T-cell (primary cell): ENCODE measurements around the gene GDE1. TPM values are rescaled to one million over a fixed set of nuclear protein-coding genes. Genes with fewer than 3 reads are reported as not detected.

Experiments
- ATAC-seq, 4 experiments: fragments of 200-7000 bp in 3 of 4; fragments of 150-1000 bp in 1 of 4; cut with Tn5 transposase; replicated peaks in 1 of 4; 1 replicate in 3 of 4; 2 replicates in 1 of 4; pipeline ENCODE4 v1.10.0; 2021; ENCODE audit warnings: moderate library complexity in 3 of 4, mild to moderate bottlenecking in 2 of 4, moderate number of reproducible peaks in 1 of 4
- CTCF ChIA-PET, 2 donors: fragments of 300-600 bp; sonication (Branson Sonifier 250); formaldehyde crosslinking; loops; one replicate each; lab custom pipeline; 2022; ENCODE audit warnings: antibody characterized with exemption in 2 of 2; lab: Charles Lee
- POLR2A ChIA-PET, 2 donors: fragments of 300-600 bp; sonication (Branson Sonifier 250); formaldehyde crosslinking; loops; one replicate each; lab custom pipeline; 2022; ENCODE audit warnings: antibody characterized with exemption in 2 of 2; lab: Charles Lee
- DNase-seq, 35 experiments: peaks; one replicate each; pipeline versions ENCODE4 v3.0.0 to v3.0.0-alpha.2; 2013 to 2023
- H3K27ac ChIP-seq: one replicate; pipeline ENCODE4 v1.5.1; 2013; ENCODE audit warnings: low read length
- H3K27me3 ChIP-seq, 2 experiments: replicated peaks in 1 of 2; 1 replicate in 1 of 2; 2 replicates in 1 of 2; pipeline versions ENCODE4 v1.6.1 to v1.7.0; 2013; ENCODE audit warnings: low read length in 1 of 2, mixed read lengths in 1 of 2; ENCODE audit not compliant: control insufficient read depth in 2 of 2, insufficient read depth in 2 of 2; ENCODE audit errors: extremely low read depth in 1 of 2
- H3K36me3 ChIP-seq, 2 donors: 1 replicate in 1 of 2; 2 replicates in 1 of 2; pipeline versions ENCODE4 v1.6.1 to v1.7.0; 2013; ENCODE audit warnings: low read length in 1 of 2; ENCODE audit not compliant: control insufficient read depth in 2 of 2, insufficient read depth in 1 of 2; ENCODE audit errors: extremely low read depth in 1 of 2
- H3K4me1 ChIP-seq, 2 experiments: 1 replicate in 1 of 2; 2 replicates in 1 of 2; pipeline versions ENCODE4 v1.6.1 to v1.7.0; 2013; ENCODE audit warnings: low read length in 2 of 2, mixed read lengths in 1 of 2; ENCODE audit not compliant: insufficient read depth in 2 of 2, control insufficient read depth in 1 of 2; ENCODE audit errors: extremely low read depth in 1 of 2
- H3K4me3 ChIP-seq, 2 donors: 1 replicate in 1 of 2; 2 replicates in 1 of 2; pipeline versions ENCODE4 v1.5.1 to v1.7.0; 2013; ENCODE audit warnings: mild to moderate bottlenecking in 2 of 2, low read length in 1 of 2, moderate library complexity in 1 of 2; ENCODE audit not compliant: control insufficient read depth in 1 of 2; ENCODE audit errors: extremely low read depth in 1 of 2
- H3K9me3 ChIP-seq: 2 replicates; pipeline ENCODE4 v1.7.0; 2013
- H3K27ac Mint-ChIP-seq, 2 donors: one replicate each; pipeline ENCODE4 v1.8.0; 2020 to 2021; ENCODE audit warnings: mild to moderate bottlenecking in 2 of 2, mixed read lengths in 2 of 2
- H3K27me3 Mint-ChIP-seq, 2 donors: one replicate each; pipeline ENCODE4 v1.8.0; 2021 to 2022; ENCODE audit warnings: mixed read lengths in 2 of 2
- H3K36me3 Mint-ChIP-seq: one replicate; pipeline ENCODE4 v1.8.0; 2021; ENCODE audit warnings: mixed read lengths
- H3K4me1 Mint-ChIP-seq, 3 donors: one replicate each; pipeline ENCODE4 v1.8.0; 2020 to 2022; ENCODE audit warnings: mixed read lengths in 3 of 3, mild to moderate bottlenecking in 1 of 3
- H3K4me3 Mint-ChIP-seq, 3 donors: one replicate each; pipeline ENCODE4 v1.8.0; 2020 to 2022; ENCODE audit warnings: mild to moderate bottlenecking in 3 of 3, mixed read lengths in 3 of 3, moderate library complexity in 3 of 3
- H3K9me3 Mint-ChIP-seq, 3 donors: one replicate each; pipeline ENCODE4 v1.8.0; 2020 to 2022; ENCODE audit warnings: mixed read lengths in 3 of 3
- WGBS: methylation state at CpG from one replicate; pipeline ENCODE4 v1.1.5; 2013; ENCODE audit warnings: missing lambda C conversion rate; ENCODE audit not compliant: insufficient coverage; 5-methylcytosine and 5-hydroxymethylcytosine counted together
- total RNA-seq, 35 experiments: library from RNA in 6 of 35; stranded (reverse) in 6 of 35; fragments of 120-200 nt in 1 of 35; gene quantifications; one replicate each; pipeline versions ENCODE4 v1.2.1 to v1.2.4 and lab custom pipeline; 2013 to 2026

GDE1 gene
- total RNA-seq, 5 donors from 2014 or later (not counting 1 experiment from before 2014, with no cell fraction given): 19.8 to 24.8 (median 23.1) TPM

DNA sequence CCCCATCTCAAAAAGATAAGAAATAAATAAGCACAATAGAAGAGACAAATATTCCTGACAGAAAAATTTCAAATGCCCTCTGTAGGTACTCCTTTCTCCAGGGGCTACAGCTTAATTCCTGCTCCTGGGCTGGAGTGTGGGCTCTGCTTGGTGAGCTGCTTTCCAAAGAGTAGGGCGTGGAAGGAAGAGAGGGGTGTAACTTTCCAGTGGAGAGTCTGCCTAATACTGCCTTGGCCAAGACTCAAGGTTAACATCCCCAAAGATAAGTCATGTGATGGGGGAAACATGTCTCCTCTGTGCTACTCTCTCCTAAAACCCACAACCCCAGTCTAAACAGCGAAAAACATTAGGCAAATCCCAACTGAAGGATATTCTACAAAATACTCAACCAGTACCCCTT is 61.5 kb downstream of the GDE1 start:
- no peak overlapping the region for H3K27ac Mint-ChIP-seq
- no peak overlapping the region for H3K4me3 Mint-ChIP-seq
- peaks cover 7 to 11% of the 10 kb centered on the region in 2 donors for H3K27me3 Mint-ChIP-seq
- no peaks in the 10 kb centered on the region for H3K4me1 ChIP-seq
- H3K36me3 Mint-ChIP-seq: no peaks in the 10 kb centered on the region
- ChIA-PET CTCF (no interaction called here), POLR2A (no interaction called here)
- H3K27ac ChIP-seq: no peak overlapping the region
- no peaks in the 10 kb centered on the region for H3K9me3 ChIP-seq
- no peak for ATAC-seq
- H3K4me3 ChIP-seq: no peak overlapping the region
- H3K4me1 Mint-ChIP-seq: no peaks in the 10 kb centered on the region
- no peaks in the 10 kb centered on the region for H3K9me3 Mint-ChIP-seq
- H3K36me3 ChIP-seq: no peaks in the 10 kb centered on the region
- H3K27me3 ChIP-seq: no peaks in the 10 kb centered on the region
- no peak for DNase-seq
- no CpG with 5 or more reads among the region's 2 CpGs for WGBS

DNA sequence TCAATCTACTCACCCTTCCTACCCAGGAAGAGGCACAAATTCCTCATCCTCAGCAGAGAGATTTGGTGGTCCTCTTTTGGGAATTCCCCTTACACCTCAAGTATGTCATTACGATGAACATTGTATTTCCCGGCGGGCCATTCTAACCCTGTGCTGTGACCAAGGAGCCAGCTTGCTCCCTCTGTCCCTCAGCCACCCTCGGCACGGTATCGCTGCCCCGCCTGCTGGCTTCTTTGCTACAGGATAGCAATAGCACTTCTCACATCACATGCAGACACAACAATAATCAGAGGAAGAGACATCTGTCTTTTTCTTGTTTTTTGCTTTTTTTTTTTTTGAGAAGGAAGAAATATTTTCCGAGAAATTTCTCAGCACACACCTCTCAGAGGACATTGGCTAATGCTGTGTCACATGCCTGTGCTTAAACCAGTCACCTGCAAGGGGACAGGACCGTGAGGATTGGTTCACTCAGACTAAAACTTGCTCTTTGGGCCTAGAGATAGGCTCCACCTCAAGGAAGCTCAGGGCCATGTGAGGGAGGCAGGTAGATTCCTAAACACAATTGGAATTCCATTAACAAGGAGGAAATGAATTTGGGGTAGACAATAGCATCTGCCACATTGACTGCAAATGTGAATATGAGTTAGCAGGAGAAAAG is 63.0 kb downstream of the GDE1 start:
- Mint-ChIP-seq H3K9me3 (no peaks in the 10 kb centered on the region), H3K36me3 (no peaks in the 10 kb centered on the region), H3K4me1 (no peaks in the 10 kb centered on the region), H3K27me3 (peaks cover 7 to 11% of the 10 kb centered on the region in 2 donors), H3K4me3 (no peak overlapping the region), H3K27ac (no peak overlapping the region)
- no peak for ATAC-seq
- H3K4me3 ChIP-seq: no peak overlapping the region
- ChIA-PET CTCF (no interaction called here), POLR2A (no interaction called here)
- no peaks in the 10 kb centered on the region for H3K9me3 ChIP-seq
- WGBS: 100% methylated on average over 1 of the region's 9 CpGs
- no peaks in the 10 kb centered on the region for H3K36me3 ChIP-seq
- no peak for DNase-seq
- H3K27ac ChIP-seq: no peak overlapping the region
- H3K27me3 ChIP-seq: no peaks in the 10 kb centered on the region
- no peaks in the 10 kb centered on the region for H3K4me1 ChIP-seq

Other genes starting within 250 kb of the GDE1 start
- gene CLEC19A, start 236.4 kb downstream of the GDE1 start, total RNA-seq: not detected
- gene TMC5, start 104.2 kb downstream of the GDE1 start, total RNA-seq: under 1 TPM in 4 of 5 donors, not detected in 1; 0.06 to 0.60 (median 0.08) TPM
- 10 to 100 TPM; 12.3 to 18.8 (median 17.1) TPM for gene CCP110, start 1.8 kb upstream of the GDE1 start, total RNA-seq
- gene VPS35L, start 33.6 kb upstream of the GDE1 start, total RNA-seq: 10 to 100 TPM; 40.2 to 46.9 (median 42.9) TPM
- gene KNOP1, start 196.1 kb upstream of the GDE1 start, total RNA-seq: 10 to 100 TPM in 4 of 5 donors, 1 to 10 TPM in 1; 8.2 to 20.4 (median 18.6) TPM
- gene IQCK, start 196.2 kb upstream of the GDE1 start, total RNA-seq: 1 to 10 TPM; 1.6 to 3.3 (median 2.0) TPM